SK-N-MC (cell line): ENCODE results near the gene ACKR2.

Experiments
- EZH2 ChIP-seq: fragments of 200-600 bp; sonication (generic); IDR thresholded peaks from one replicate; pipeline ENCODE4 v1.6.1; 2017; ENCODE audit warnings: antibody characterized with exemption
- POLR2AphosphoS5 ChIP-seq: IDR thresholded peaks from 2 replicates; pipeline ENCODE4 v1.6.1; 2012; ENCODE audit warnings: mild to moderate bottlenecking, low read depth, low read length, borderline replicate concordance

DNA sequence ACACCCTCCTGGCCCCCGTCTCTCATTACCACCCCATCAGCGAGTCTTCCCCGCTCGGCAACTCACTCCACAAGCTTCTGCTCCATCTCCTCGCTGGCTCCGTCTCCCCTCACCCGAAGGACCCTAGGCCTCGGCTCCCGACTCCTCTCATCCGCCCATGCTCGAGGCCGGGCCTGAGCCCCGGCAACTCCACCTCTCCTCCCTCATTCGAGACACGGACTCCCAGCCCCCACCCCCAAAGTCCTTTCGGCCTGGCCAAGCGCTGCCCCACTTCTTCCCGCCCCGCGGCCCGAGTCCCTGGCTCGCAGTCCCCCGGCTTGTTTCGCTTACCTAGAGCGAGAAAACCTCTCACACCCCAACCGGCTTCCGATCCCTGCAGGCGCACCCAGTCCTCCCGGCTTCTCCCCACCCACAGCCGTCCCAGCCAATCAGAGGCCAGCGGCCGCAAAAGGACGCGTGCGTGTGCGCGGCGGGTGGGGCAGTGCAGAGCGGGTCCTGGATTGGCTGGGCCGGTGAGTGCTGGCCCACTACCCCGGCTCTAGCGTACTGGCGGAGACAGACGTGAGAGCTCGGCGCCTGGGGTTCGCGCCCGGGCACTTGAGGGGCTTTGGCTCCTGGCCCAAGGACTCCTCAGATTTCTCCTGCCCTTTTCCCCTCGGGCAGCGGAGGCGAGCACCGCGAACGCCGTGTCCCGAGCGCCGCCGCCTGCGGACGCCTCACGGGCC lies 5.0 kb upstream of the ACKR2 start, which contains the start of gene HIGD1A:
- TF ChIP-seq EZH2 = no peak
- TF ChIP-seq POLR2AphosphoS5 = peak; percentile 87; the same call in 1 of the 2 replicates
